ENCODE data around the gene PYGM. TPM values are rescaled to one million over a fixed set of nuclear protein-coding genes. Genes with fewer than 3 reads are reported as not detected.
A peak's percentile ranks its signal among the peaks of the same experiment; 100 is the strongest.

PYGM gene
- total RNA-seq, result 14.3 TPM

DNA sequence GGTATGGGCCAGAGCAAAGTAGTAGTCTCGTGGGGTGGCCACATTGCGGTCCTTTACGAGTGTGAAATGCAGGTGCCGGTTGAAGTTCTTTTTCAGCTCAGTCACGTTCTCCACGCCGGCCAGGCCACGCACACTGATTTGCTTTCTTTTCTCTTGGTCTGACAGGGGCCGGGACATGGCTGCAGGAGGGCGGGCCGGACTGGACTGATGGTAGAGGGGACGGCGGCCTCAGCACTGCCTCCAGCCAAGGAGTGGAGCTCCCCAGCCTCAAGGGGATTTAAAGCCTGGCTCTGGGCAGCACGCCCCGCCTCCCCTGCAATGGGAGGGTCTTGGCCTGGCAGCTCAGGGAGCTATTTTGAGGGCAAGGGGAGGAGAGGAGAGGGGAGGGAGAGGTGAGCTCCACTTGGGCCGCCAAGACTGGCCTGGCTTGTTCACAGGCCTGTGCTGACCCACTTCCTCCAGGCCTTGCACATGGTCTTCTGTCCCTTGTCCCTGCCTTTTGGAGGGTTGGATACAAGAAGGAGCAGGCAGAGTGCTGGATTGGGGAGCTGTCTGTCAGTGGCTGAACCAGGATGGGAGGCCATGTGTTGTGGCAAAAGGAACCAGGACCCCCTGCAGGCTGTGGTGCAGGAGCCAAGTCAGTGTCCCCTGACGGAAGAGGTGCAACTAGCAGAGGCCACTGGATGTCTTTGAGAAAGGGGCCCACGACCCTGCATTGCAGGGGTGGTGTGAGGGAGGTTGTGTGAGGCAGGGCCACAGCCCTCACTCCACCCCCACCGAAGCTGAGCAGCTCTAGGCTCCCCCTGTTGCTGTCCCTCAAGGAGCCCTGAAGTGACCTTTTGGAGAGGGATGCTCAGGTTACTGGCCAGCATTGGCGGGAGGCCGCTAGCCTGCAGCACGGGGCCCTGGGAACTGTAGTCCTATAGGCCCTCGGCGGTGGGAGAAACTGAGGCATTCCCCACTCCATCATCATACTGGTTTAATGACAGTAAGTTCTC lies at the start of gene PYGM:
Gene PYGM (minus strand): TSS at position 253 of the 998 bp plus-strand sequence. CDS start 76 bp downstream, at position 177.
- peak; percentile 43 for DNase-seq (ENCODE audit: low spot score)

DNA sequence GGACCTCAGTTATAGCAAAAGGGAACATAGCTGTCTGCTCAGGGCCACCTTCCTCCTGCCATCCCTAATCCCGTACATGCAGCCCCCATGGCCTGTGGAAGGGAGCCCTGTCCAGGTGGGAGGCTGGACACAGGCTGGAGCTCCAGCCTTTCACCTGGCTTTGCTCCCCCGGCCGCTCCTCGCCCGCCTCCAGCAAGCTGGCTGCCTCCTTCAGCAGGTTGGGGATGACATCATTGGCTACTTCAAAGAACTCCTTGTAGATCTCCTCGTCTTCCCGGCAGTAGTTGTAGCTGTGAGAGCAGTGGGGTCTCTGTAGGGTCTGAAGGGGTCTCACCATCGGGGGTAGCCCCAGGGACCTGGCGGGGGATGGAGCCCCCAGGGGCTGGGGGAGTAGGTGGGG lies 45.7 kb upstream of the PYGM start:
- DNase-seq (ENCODE audit: low spot score), result no peak

DNA sequence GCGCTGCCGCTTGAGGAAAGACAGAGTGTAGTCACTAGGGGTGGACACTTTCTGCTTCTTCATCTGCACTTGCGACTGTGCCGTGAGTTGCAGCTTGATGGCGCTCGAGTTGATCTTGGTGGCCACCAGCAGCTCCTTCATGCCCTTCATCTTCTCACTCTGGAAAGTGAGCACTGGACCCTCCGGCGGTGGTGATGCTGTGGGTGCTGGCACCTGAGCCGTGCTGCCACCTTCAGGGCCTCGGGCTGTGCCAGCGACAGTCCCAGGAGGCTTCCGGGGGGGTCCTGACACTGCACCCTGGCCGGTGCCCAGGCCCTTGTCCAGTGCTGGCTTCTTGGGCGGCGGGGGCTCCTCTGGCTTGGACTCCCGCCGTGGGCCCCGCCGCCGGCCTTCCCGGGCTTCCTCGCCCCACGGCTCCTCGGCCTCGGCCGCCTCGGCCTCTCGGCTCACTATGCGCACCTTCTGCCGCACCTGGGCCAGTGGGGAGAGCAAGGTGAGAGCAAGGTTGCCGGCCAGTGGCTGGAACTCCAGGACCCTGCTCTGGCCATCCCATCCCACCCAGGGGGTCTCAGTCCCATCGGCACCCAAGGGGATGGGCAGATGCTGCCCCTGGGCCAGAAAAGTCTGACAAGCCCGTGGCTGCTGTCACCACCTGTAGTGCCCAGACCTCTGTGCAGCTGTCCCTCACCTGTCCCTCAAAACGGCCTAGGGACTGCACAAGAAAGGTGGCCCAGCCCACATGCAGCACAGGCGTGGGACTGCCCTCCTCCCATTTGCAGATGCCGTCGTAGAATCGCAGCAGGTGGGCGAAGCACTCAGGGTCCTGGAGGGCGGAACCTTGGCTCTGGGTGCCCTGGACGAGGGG lies 44.8 kb upstream of the PYGM start:
- no peak for DNase-seq (ENCODE audit: low spot score)

DNA sequence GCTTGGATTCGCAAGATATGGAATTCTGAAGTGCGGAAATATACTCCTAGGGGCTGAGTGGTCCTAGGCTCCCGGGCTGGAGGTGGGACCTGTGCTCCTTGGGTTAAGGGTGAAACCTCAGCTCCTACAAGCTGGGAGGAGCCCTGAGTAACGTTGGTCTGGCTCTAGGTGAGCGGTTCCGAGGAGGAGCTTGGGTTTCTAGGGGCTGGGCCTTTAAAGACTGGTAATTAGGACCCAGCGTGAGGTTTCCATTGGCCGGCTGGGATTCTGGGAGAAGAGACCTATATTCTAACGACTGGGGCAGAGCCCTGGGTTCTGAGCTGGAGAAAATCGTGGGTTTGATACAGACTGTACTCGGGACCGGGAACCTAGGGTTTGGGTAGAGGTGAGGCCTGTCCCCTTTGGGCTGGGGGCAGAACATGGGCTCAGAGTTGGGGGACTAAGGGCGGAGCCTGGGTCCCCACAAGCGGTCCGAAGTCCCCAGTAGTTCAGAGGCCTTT lies 44.1 kb upstream of the PYGM start:
- no peak for DNase-seq (ENCODE audit: low spot score)

DNA sequence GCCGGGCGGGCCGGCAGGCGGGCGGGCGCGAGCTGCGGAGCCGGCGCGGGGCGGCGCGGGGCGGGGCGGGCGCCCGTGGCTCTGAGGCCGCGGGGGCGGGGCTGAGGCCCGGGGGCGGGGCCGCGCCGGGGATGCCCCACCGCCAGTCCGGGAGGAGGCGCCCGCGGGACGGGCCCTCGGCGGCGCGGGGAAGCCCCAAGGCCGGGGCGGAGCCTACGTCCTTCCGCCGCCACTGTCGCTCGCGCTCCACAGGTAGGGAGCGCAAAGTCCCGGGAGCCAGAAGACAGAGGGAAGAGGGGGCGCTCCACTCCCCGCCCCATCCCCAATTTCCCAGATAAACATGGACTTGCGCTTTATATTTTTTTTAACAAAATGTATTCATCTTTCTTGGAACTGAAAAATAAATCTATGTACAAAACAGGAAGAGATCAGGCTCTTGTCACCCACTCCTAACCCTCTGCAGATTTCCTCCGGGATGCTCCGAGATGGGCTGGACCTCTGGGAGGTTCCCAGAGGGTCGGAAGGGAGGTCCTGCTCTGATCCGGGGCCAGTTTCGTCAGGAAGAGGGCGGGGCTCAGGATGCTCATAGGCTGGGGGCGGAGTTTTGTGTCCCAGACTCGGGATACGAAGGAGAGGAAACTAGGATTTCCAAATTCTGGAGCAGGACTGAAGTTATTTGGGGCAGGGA lies 43.5 kb upstream of the PYGM start, which contains the start of gene MAP4K2:
Gene MAP4K2 (minus strand): TSS at position 57 of the 688 bp plus-strand sequence. CDS start 65 bp downstream, outside the sequence.
- DNase-seq (ENCODE audit: low spot score), result peak; percentile 84

DNA sequence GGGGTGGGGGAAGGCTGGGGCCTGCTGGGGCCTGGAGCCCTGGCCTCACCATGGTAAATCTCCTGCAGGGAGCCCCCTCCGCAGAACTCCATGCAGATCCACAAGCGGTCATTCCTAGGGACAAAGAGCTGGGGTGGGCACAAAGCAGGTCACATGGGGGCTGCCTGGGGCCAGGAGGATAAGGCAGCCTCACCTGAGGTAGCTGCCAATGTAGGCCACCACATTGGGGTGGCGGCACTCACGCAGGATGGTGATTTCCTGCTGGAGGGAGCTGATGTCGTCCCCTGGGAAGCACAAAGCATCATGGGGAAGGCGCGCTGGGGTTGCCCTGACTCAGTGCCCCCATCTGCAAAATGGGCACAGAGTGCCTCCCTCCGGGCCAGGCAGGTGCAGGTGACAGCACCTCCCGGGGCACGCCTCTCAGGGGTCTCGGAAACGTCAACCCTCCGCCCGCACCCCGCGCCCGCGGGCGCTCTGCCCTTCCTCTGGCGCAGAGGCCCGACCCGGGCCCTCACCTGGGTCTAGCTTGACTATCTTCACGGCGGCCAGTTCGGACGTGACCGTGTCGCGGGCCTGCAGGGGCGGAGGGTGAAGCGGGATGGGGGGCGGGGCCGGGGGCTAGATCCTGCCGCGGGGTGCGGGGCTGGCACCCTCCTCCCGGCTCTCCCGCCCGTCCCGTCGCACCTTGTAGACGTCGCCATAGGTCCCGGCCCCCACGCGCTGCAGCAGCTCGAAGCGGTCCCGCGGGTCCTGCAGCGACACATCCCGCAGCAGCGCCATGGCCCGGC lies 42.8 kb upstream of the PYGM start:
- no peak for DNase-seq (ENCODE audit: low spot score)

DNA sequence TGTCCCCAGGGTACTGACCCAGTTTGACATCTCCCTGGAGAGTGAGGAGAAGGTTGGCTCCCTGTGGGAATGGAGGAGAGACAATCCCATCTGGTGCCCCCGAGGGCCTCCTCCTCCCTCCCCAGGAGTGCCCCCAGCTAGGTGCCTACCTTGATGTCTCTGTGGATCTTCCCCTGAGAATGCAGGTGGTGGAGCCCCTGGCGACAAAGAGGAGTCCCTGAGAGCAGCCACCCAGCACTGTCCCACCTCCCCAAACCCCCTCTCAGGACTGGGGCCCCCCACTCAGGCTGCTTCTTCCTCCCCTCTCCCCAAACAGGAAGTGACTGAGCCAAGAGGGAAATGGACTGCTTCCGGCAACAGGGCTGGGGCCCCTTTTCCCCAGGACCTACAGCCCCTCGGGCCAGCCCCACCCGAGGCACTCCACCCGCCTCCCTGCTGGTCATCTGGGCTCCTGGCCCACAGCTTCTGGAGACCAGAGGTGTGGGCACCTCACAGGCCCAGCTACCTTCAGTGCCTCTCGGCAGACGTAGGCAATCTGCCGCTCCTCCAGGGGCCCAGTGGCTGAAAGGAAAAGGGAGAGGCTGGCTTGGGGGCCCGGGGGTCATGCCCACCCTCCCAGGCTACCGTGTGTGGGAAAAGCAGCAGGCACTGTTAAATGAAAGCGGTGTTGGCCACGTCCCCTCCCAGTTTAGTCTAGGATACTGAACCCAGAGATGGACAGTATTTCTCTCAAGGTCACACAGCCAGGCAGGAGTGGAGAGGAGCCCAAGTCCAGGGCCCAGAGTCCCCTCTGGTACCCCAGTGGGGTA lies 42.0 kb upstream of the PYGM start:
- DNase-seq (ENCODE audit: low spot score), result no peak

DNA sequence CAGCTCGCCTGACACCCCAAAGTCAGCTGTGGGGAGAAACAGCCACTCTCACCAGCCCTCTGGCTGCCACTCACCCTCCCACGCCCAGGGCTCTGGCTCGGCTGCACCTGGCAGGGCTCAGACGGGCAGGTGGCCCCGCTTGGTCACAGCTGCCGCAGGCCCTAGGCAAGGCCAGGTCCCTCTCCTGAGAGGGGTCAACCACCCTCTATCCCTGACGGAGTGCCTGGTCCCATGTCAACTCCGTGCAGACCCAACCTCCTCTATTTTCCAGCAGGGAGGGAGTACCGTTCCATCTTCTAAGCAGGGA lies 41.3 kb upstream of the PYGM start:
- DNase-seq (ENCODE audit: low spot score), result no peak

DNA sequence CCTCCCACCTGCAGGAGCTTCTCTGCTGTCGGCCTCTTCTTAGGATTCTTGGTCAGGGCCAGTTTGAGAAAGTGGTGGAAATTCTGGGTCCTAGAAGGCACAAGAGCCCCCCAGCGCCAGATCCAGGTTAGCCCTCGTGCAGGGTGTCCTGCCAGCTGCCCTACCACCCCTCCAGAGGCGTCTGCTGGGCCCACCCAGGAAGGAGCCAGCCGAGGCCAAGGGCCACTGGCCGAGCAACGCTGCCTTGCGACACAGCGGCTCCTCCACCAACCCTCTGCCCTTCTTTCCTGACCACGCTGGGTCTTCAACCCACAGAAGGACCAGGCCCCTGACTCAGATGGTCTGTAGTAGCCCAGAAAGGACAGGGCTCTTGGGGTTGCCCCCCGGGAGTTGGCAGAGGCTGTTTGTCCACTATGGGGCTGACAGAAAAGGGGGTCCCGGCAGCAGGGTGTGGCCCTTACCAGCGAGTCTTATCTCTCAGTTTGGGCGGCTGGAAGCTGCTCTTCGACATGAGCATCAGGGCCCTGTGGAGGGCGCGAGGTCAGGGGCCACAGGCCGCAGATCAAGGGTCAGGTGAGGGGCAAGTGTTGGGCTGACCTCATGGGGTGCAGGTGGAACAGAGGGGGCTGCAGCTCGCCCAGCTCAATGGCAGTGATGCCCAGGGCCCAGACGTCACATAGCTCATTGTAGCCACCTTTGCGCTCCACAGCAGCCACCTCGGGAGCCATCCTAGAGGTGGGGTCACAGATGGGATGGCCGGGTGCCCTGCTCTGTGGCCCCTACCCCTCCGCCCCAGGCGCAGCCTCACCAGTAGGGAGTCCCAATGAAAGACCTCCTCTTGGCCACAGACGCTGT lies 40.8 kb upstream of the PYGM start:
- no peak for DNase-seq (ENCODE audit: low spot score)

DNA sequence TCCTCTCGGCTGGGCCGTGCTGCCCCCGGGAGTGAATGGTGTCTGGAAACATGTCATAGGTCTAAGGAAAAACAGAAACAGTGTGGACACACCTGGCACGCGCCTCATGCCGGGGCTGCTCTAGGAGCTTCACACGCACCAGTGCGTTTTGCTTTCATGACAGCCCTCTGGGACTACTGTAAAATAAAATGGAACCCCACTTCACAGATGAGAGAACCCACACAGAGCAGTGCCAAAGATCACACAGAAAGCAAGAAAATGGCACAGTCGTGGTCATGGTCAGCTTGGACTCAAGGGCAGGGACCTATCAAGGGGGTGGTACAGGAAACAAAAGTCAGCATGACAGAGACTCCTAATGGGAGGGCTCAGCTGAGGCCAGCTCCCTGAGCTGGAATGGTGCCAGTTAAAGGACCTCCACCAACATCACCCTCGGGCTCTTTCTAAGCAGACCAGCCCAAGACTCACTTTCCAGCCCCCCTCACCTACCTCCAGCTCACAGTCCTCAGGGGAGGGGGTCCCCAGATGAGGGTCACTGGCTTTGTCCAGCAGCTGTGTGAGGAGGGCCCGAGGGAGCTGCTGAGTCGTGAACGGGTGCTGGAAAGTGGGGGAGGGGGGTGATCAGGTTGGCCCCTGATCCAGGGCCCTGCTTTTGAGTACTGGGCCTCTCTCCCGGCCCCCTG lies 40.0 kb upstream of the PYGM start:
- no peak for DNase-seq (ENCODE audit: low spot score)

DNA sequence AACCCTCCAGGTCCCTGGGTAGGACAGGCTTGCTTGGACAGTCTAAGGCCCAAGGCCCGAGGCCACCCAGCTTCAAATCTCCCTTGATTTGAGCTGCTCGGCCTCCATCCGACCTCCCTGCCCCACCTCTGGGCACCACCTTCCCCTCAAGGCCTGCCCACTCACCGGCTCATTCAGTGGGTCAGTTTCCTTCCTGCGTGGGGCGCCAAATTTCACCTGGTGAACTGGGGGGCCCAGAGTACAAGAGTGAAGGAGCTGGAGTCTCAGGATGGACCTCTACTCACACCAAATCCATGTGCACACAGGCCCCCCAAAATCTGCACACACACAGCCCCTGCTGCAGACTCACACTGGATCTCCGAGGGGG lies 39.5 kb upstream of the PYGM start:
- DNase-seq (ENCODE audit: low spot score), result no peak

DNA sequence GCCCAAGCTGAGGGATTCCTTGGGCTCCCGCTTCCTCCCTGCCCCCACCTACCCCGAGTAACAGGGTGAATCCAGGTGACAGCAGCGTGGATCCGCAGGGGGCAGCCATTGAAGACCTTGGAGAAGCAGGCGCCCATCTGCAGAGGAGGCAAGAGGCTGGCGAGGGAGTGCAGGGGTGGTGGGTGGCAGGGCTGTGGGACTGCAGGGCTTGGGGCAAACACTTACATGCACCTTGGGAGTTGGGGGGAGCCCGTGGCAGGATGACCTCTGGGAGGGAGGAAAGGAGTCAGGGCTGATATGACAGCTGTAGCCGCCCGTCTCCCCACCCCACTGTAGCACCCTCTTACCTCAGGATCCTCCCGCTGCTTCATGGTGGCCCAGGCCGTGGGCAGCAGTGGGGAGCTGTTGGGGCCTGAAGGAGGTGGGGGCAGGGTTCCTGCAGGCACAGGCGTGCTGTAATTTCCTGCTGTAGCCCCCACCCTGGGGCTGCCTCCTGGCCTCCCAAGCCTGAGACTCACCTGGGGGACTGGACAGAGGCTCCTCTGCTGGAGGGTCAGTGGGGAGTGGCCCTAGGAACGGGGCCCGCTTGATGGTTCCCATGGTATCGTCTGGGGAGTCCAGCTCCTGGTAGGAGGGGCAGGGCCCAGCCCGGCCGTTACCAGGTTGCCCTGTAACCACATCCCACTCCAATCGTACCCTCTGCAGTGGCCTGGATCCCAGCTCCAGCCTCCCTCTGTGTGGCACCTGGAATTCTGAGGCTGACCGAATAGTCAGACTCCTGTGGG lies 37.2 kb upstream of the PYGM start:
- DNase-seq (ENCODE audit: low spot score), result no peak

DNA sequence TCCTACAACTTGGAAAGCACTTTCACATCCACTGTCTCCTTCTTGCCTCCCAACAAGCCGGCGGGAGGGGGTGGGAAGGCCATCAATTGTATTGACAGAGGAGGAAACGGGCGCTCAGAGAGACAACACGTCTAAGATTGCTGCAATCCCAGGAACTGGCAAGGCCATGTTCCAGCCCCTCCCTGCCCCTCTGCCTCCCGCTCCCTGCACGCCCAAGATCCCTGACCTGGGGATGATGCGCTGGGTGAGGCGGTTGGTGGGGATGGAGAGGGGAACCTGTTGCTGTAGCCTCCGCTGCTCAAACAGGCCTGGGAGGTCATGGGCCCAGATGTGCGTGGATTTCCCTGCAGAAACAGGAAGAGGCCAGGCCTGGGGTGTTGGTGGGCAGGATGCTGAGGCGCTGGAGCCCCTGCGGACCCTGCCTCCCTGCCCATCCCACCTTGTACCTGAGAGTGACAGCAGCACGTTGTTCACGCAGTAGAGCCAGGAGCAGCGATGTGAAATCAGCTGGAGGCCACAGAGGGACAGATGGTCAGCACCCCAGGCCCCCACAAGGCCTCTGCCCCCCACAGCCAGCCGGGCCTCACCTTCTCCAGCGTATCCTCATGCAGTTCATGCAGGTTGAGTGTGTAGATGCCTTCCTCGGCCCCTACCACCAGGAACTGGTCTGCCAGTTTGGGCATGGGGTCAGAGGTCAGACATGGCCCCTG lies 36.4 kb upstream of the PYGM start:
- no peak for DNase-seq (ENCODE audit: low spot score)

DNA sequence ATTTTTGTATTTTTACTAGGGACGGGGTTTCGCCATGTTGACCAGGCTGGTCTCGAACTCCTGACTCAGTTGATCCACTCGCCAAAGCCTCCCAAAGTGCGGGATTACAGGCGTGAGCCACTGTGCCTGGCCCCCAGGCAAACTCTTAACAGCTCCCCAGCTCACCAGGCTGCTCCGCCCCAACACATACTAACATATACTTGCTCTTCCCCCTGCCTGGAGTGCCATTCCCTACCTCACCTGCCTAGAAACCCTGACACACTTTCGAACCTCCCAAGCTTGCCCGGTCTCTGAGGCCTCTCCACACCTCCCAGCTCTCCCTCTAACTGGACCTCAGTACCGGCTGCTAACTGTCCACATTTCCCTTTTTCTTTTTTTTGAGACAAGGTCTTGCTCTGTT lies 34.8 kb upstream of the PYGM start:
- DNase-seq (ENCODE audit: low spot score), result no peak

DNA sequence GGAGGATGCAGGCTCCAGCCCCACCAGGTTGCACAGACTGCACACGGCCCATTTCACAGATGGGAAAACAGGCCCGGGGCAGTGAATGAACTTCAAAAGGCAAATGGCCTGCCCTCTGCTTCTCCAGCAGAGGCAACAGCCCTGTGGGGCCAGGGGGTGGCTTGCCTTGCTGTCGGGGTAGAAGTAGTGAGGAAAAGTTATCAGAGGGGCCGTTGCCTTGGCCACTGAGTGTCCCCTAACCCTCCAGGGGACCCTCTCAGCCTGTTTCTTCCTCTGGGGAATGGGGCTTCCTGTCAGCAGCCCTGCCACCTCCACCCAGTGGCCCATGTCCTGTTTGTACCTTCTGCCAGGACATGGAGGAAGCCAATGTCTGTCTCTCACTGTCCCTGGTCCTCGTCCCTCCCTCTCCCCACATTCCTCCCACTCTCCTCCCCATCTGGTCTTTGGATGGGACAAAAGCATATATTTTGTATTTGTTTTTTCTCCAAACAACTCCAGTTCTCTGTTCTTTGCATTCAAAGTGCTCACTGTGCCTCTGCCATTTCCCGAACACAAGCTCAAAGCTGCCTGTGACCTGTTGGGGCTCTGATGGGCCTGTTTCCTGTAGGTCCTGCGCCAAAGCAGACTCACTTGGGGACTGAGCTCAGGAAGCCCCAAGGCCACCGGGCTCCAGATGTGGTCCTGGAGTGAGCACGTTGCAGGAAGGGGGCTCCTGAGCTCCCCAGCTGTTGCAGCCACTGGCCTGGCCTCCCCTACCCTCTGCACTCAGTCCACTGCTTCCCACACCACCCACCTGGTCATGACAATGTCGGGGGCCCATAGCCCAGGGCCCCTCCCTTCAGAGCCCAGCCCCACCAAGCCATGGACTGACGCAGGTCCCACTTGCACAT lies 33.7 kb upstream of the PYGM start:
- DNase-seq (ENCODE audit: low spot score), result no peak

DNA sequence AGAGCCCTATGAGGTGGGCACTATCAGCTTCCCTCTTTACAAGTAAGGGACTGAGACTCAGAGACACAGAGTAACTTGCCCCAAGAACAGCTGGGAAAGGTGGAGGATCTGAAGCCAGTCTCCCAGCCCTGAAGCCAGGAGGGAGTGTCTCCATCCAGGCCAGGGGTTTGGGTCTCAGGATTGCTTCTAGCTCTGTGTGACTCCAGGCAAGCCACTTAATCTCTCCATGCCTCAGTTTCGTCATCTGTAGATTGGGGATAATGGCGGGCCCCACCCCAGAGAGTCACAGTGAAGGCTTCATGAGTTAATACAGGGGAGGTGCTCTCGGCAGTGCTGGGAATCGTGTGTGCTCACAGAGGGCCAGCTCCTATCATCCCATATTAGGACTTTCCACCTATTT lies 32.7 kb upstream of the PYGM start:
- DNase-seq (ENCODE audit: low spot score), result no peak

Data from mucosa of gallbladder (tissue), 1 donor.